Activated CD8-positive, alpha-beta T cell treated with anti-CD3 and anti-CD28 coated beads for 36 hours (primary cell): ENCODE data around the gene UBE2J2. TPM values are rescaled to one million over a fixed set of nuclear protein-coding genes. Genes with fewer than 3 reads are reported as not detected.

Experiments used
- ATAC-seq: fragments of 200-7000 bp; cut with Tn5 transposase; one replicate; pipeline ENCODE4 v1.10.0; 2021; ENCODE audit warnings: mild to moderate bottlenecking, moderate library complexity
- CTCF ChIA-PET: fragments of 350-600 bp; sonication (Branson Sonifier 250); formaldehyde crosslinking; loops from one replicate; lab custom pipeline; 2021; ENCODE audit warnings: antibody characterized with exemption; lab: Charles Lee
- POLR2A ChIA-PET: fragments of 350-600 bp; sonication (Branson Sonifier 250); formaldehyde crosslinking; loops from one replicate; lab custom pipeline; 2021; ENCODE audit warnings: antibody characterized with exemption; lab: Charles Lee
- DNase-seq: peaks from one replicate; pipeline ENCODE4 v3.0.0-alpha.2; 2020
- H3K27ac Mint-ChIP-seq: one replicate; pipeline ENCODE4 v1.8.0; 2021; ENCODE audit warnings: mild to moderate bottlenecking, mixed read lengths
- H3K27me3 Mint-ChIP-seq: one replicate; pipeline ENCODE4 v1.8.0; 2021; ENCODE audit warnings: mixed read lengths
- H3K36me3 Mint-ChIP-seq: one replicate; pipeline ENCODE4 v1.8.0; 2021; ENCODE audit warnings: low read depth, mixed read lengths
- H3K4me1 Mint-ChIP-seq: one replicate; pipeline ENCODE4 v1.8.0; 2021; ENCODE audit warnings: low read depth, mixed read lengths
- H3K4me3 Mint-ChIP-seq: one replicate; pipeline ENCODE4 v1.8.0; 2021; ENCODE audit warnings: mild to moderate bottlenecking, moderate library complexity, mixed read lengths
- H3K9me3 Mint-ChIP-seq: one replicate; pipeline ENCODE4 v1.8.0; 2021; ENCODE audit warnings: mixed read lengths
- CTCF ChIP-seq: fragments of 200-600 bp; IDR thresholded peaks from one replicate; pipeline ENCODE4 v1.8.0; 2022; ENCODE audit warnings: antibody characterized with exemption, mild to moderate bottlenecking
- intact Hi-C: fragments of 100-400 bp; cut with micrococcal nuclease; formaldehyde crosslinking; loops from one replicate; pipeline ENCODE4 v1.10.0; 2022
- total RNA-seq, 2 experiments: library from RNA; stranded (reverse); gene quantifications; one replicate each; pipeline ENCODE4 v1.2.3, GENCODE V29; 2021

UBE2J2 gene
- total RNA-seq, 2 experiments from 2014 or later: 52.3 to 59.2 TPM

GRCh38 chr1:1296070-1297061 lies 22.7 kb upstream of the UBE2J2 start:
- ChIA-PET POLR2A (interaction anchor here (0.7 kb wide), 1 partner anchor 10 kb away, joined by 3 read pairs; no protein-coding TSS in a partner anchor), CTCF (interaction anchor here (1.1 kb wide), 2 partner anchors 9 to 174 kb away, joined by 3 to 5 read pairs; no protein-coding TSS in a partner anchor)
- H3K27ac Mint-ChIP-seq: no peak overlapping the region
- H3K4me1 Mint-ChIP-seq: peaks cover 2% of the 10 kb centered on the region
- H3K9me3 Mint-ChIP-seq: no peaks in the 10 kb centered on the region
- intact Hi-C loops: no loop called here
- TF ChIP-seq CTCF: no peak
- ATAC-seq (no peak), DNase-seq (no peak)
- H3K27me3 Mint-ChIP-seq: no peaks in the 10 kb centered on the region
- no peak overlapping the region for H3K4me3 Mint-ChIP-seq
- no peaks in the 10 kb centered on the region for H3K36me3 Mint-ChIP-seq

- no peak overlapping the region for H3K27ac Mint-ChIP-seq
- no peak for ATAC-seq
- peaks cover 2% of the 10 kb centered on the region for H3K4me1 Mint-ChIP-seq
- TF ChIP-seq CTCF: no peak
- H3K4me3 Mint-ChIP-seq: no peak overlapping the region
- POLR2A ChIA-PET: interaction anchor here (0.8 kb wide), 1 partner anchor 21 kb away, joined by 3 read pairs; no protein-coding TSS in a partner anchor
- DNase-seq: no peak
- H3K36me3 Mint-ChIP-seq: no peaks in the 10 kb centered on the region
- intact Hi-C loops: no loop called here
- no peaks in the 10 kb centered on the region for H3K27me3 Mint-ChIP-seq
- no peaks in the 10 kb centered on the region for H3K9me3 Mint-ChIP-seq
- CTCF ChIA-PET: interaction anchor here (1.1 kb wide), 3 partner anchors 8 to 173 kb away, joined by 3 to 5 read pairs (median 3); no protein-coding TSS in a partner anchor
These were observed 21.7 kb upstream of the UBE2J2 start for GRCh38 chr1:1295154-1295923.

GRCh38 chr1:1294250-1294890 lies 20.7 kb upstream of the UBE2J2 start:
- no peaks in the 10 kb centered on the region for H3K36me3 Mint-ChIP-seq
- H3K4me3 Mint-ChIP-seq: no peak overlapping the region
- H3K27me3 Mint-ChIP-seq: no peaks in the 10 kb centered on the region
- intact Hi-C loops: no loop called here
- peaks cover 2% of the 10 kb centered on the region for H3K4me1 Mint-ChIP-seq
- ChIA-PET CTCF (interaction anchor here (1.1 kb wide), 1 partner anchor 10 kb away, joined by 3 read pairs; no protein-coding TSS in a partner anchor), POLR2A (interaction anchor here (0.8 kb wide), 1 partner anchor 20 kb away, joined by 3 read pairs; no protein-coding TSS in a partner anchor)
- no peak for DNase-seq
- no peak overlapping the region for H3K27ac Mint-ChIP-seq
- no peak for TF ChIP-seq CTCF
- ATAC-seq: no peak
- H3K9me3 Mint-ChIP-seq: no peaks in the 10 kb centered on the region

GRCh38 chr1:1293263-1294249 lies 19.9 kb upstream of the UBE2J2 start:
- TF ChIP-seq CTCF: no peak
- CTCF ChIA-PET: no interaction called here
- POLR2A ChIA-PET: no interaction called here
- DNase-seq (no peak), ATAC-seq (no peak)
- H3K4me3 Mint-ChIP-seq: no peak overlapping the region
- H3K27ac Mint-ChIP-seq: no peak overlapping the region
- no peaks in the 10 kb centered on the region for H3K27me3 Mint-ChIP-seq
- H3K4me1 Mint-ChIP-seq: peaks cover 2% of the 10 kb centered on the region
- intact Hi-C loops: no loop called here
- H3K36me3 Mint-ChIP-seq: no peaks in the 10 kb centered on the region
- H3K9me3 Mint-ChIP-seq: no peaks in the 10 kb centered on the region
